Muscle of arm (tissue), 12 donors: ENCODE measurements around the gene SETD1B. TPM values are rescaled to one million over a fixed set of nuclear protein-coding genes. Genes with fewer than 3 reads are reported as not detected.
"Not testable (repeated sequence)": the region's sequence is repeated elsewhere in the genome, so short reads cannot be mapped to it uniquely, and the experiment has no call there.

Experiments
- DNase-seq: peaks from one replicate; pipeline ENCODE4 v3.0.0-alpha.2; 2013
- polyA plus RNA-seq, 12 donors: library from polyadenylated mRNA; unstranded; fragments of 120-200 nt; gene quantifications; one replicate each; pipeline ENCODE4 v1.2.1, GENCODE V29; 2013; ENCODE audit not compliant: insufficient read length in 12 of 12

Gene SETD1B
- polyA plus RNA-seq, 12 donors, result 6.7 to 20.2 (median 8.1) TPM; not detected in 1

DNA sequence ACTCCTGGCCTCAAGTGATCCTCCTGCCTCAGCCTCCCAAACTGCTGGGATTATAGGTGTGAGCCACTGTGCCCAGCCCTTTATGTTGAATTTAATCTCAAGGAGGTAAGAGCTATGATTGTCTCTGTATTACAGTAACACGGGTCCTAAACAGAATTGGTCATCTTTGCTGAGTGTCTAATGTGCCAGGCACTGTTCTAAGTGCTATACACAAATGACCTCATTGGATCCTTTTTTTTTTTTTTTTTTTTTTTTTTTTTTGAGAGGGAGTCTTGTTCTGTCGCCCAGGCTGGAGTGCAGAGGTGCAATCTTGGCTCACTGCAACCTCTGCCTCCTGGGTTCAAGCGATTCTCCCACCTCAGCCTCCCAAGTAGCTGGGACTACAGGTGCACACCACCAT is 48.6 kb downstream of the SETD1B start:
- DNase-seq, result not testable (repeated sequence)

DNA sequence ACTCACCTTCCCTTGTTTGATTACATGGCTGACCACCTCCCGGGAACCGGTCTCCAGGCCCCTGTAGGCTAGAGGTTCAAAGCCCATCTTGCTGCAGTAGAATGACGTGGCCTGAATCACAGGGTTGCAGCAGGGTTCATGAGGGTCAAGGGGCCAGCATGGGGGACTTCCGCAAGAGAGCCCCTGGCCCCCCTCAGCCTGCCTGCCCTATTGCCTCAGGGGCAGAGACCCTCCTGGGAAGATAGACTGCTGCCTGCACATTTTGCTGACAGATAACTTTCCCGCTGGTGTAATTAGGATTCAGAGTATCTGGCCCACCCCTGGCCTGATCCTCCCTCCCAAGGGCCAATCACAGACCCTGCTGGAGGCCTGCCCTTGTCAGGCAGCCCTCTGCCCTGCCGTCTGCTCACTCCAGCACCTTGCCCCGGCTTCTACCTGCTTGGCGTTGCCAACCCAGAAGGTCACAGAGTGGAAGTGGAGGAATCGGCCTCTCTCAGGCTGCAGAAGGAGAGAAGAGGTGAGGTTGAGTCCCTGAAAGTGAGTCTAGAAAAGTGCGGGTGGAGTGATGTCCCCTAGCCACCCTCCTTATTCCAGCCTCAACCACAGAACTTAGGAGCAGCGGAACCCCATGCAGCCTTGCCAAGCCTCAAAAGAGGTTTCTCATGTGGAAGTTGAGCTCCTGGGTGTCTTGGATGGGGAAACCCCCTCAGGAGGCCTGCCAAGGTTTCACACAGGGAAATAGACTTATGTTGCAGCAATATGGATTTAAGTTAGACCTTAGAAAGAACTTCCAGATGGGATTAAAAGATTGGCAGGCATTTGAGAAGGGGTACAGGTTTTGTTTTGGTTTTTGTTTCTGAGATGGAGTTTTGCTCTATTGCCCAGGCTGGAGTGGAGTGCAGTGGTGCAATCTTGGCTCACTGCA is 53.8 kb downstream of the SETD1B start:
- no peak for DNase-seq

DNA sequence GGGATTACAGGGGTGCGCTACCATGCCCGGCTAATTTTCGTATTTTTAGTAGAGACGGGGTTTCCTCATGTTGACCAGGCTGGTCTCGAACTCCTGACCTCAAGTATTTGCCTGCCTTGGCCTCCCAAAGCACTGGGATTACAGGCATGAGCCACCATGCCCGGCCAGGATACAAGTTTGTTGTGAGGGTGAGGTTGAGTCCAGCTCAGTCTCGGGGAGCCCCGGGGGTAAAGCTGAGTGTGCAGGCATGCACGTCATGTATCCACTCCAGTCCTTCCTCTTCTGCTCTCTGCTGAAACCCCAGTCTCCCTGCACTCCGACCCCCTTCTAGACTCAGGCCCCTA is 54.5 kb downstream of the SETD1B start:
- no peak for DNase-seq

DNA sequence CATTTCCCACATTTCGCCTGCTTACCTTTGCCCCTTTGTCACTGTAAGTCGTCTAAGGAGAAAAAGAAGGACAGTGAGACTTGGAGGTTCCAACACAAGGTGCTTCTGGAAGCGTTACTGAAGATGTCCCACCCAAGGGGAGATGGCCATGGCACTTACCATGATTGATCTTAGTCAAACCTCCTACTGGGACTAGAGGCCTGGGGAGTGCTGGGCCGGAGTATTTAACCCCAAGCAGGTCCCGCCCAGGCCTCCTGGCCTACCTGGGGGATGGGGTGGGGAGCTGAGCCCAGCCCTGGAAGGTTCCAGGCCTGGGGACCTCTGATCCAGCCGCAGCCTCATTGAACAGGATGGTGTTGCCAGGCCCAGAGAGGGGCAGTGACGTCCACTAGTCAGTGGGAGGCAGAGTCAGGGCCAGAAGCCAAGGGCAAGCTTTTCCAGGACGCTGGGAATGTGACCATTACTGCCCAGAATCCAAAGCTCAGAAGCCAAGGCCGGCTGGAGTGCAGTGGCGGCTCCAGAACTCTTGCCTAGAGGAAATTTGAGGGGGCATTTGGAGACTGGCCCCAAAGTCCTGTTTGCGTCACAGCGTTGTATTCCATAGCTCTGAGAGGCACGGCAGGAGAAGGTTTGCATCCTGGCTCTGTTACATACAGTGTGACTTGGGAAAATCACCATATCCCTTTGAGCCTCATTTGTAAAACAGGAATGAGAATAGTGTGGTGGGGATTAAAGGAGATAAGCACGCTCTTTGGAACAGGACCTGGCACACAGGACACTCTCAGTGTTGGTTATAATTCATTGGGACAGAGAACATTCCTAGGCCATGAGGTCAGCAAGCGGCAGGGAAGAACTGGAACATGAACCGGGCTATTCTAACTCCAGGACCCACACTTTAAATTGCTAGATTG is 55.1 kb downstream of the SETD1B start, which contains the start of gene HPD:
Gene HPD (minus strand): TSS at position 198 of the 911 bp plus-strand sequence. CDS start 36 bp downstream, at position 162.
- DNase-seq, result peak; percentile 43

DNA sequence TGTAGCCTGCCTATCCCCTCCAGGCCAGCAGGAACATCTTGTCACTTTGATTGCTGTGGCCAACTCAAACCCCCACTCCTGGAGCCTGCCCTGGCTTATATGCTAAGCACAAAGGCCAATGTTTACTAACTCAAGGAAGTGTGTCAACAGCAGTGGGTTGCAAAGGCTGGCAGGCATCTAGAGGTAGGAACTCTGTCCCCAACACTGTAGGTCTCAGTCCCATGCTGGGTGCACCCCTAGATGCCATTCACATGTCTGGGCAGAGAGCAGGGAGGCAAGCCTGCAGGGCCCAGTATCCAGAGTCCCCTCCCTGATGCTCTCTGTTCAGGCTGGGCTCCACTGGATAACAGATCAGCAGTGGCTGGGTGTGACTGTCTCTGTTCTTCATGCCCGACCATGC is 56.4 kb downstream of the SETD1B start:
- no peak for DNase-seq

DNA sequence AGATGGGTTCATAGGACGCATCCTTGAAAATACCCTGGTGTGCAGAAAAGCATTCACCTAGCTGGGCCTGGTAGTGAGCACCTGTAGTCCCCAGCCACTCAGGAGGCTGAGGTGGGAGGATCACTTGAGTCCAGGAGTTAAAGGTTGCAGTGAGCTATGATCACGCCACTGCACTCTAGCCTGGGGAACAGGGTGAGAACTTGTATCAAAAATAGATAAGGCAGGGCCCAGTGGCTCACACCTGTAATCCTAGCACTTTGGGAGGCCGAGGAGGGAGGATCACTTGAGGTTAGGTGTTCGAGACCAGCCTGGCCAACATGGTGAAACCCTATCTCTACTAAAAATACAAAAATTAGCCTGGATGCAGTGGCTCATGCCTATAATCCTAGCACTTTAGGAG is 56.9 kb downstream of the SETD1B start:
- DNase-seq, result not testable (repeated sequence)

DNA sequence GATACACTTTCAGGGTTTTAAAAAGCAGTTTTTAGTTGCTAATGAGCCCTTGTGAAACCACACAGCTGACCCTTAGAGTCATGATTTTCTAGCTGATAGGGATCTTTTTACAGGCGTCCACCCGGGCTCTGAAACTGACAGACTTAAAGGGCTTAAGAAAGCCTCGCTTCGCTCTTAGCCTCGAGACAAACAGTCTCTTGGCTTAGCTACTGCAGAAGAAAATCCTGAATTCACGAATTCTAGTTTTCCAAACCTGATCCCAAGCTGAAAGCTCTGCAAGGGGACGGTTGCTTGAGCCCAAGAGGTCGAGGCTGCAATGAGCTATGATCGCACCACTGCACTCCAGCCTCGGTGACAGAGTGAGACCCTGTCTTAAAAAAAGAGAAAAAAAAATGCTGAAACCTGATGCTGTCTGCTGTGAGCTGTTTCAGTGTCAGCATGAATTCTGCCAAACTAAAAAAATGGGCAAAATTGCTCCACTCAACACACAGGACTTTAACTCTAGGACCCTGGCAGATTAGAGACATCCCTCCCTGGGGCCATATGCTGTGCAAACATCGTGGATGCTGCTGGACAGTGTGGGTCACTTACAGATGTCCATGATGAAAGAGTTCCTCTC is 57.9 kb downstream of the SETD1B start:
- no peak for DNase-seq

DNA sequence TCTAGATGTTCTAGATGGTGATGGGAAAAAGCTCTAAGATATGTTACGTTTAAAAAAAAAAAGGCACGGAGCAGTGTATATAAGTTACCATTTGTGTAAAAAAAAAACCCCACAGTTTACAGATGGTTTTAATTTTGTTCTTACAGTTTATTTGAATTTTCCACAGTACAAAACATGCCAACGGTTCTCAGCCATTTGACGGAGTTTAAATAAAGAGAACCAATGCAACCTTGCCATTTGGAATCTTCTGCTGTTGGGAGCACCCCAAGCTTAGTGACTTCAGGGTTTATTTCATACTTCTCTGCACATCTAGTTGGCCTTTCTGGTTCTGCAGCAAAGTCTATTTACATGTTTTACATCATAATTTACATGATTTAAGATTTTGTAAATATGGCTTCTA is 62.5 kb downstream of the SETD1B start:
- peak; percentile 32 for DNase-seq

DNA sequence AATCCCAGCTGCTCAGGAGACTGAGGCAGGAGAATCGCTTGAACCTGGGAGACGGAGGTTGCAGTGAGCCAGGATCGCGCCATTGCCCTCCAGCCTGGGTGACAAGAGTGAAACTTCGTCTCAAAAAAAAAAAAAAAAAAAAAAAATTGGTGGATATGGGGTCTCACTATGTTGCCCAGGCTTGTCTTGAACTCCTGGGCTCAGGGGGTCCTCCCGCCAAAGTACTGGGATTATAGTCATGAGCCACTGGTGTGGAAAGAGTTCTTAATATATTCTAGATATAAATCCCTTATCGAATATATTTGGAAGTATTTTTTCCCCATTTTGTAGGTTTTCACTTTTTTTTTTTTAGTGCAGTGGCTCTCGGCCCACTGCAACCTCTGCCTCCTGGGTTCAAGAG is 65.4 kb downstream of the SETD1B start:
- DNase-seq, result not testable (repeated sequence)

DNA sequence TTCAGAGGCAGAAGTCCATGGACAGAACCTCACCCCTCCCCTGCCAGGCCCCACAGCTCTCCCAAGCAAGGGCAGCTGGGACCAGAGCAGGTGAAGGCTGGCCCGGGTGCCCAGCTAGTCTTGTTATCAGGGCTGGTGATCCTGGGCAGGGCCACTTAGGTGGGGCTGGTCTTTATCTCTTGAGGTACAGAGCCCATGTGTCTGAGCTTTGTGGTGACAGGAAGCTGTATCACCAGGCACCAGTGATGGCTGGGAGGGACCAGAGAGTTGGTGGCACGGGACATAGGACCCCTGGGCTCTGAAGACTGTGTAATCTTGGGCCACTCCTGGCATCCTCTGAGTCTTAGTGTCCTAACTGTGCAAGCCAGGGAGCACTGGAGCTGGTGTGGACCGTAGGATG is 67.7 kb downstream of the SETD1B start:
- DNase-seq, result no peak

DNA sequence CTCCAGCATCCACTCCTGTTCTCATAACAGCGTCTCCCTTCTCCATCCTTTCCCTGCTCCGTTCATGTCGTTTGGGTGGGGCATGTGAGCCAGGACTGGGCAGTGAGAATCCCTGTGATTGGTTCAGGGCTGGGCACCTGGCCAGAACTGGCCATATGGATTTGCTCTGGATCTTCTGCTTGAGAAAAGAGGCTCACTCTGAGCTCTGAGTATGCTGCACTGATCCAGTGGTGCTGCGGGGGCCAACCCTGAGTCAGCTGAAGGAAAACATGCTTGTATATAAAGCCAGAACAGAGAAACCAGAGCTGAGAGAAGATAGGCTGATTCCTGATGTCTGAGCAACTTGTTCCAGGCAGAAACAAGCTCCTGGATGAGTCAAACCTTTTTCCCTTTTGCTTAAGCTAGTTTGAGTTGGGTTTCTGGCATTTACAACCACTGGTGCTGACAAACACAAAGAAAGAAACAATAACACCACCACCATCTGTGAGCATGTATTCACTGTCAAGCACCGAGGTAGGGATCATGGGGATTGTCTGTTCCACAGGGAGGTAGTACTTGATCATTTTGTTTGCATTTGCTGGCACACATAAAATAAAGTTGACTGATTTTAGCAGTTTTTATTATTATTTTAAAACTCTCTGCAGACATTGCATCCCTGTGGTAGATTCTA is 68.9 kb downstream of the SETD1B start:
- peak; percentile 71 for DNase-seq

DNA sequence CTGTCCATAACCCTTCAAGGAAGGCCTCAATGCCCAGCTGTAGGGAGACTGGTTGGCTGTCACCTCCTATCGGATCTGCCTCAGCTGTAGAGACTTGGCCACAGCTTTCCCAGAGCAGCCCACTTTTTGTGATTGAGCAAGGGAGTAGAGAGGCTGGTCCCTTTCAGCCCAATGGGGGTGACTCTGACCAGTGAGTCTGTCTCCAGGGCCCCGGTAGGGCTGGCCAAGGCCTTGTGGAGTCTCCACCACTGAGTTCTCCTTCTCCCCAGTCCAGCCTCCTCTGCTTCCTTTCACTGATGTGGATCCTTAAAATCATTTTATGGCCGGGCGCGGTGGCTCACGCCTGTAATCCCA is 69.4 kb downstream of the SETD1B start:
- DNase-seq, result no peak

DNA sequence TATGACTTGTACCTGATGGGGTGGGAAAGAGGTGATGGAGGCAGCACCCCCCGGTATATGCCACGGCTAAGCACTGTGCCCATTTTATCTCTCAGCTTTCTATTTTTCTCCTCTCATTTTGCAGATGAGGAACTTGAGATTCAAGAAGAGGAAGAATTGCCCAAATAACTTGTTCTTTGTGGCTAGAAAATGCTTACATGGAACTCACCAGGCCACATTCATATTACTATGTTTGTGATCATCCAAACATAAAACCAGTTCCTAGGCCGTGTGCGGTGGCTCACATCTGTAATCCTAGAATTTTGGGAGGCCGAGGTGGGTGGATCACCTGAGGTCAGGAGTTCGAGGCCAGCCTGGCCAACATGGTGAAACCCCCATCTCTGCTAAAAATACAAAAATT is 70.3 kb downstream of the SETD1B start:
- DNase-seq, result no peak

DNA sequence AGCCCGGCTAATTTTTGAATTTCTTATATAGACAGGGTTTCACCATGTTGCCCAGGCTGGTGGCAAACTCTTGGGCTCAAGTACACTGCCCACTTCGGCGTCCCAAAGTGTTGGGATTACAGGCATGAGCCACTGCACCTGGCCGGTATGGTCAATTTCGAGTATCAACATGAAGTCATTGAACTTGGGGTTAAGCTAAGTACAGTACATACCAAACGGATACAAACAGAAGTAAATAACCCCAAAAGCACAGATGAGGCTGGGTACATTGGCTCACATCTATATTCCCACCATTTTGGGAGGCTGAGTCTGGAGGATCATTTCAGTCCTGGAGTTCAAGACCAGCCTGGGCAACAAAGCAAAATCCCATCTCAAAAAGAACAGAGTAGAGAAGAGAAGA is 71.8 kb downstream of the SETD1B start:
- DNase-seq, result no peak

DNA sequence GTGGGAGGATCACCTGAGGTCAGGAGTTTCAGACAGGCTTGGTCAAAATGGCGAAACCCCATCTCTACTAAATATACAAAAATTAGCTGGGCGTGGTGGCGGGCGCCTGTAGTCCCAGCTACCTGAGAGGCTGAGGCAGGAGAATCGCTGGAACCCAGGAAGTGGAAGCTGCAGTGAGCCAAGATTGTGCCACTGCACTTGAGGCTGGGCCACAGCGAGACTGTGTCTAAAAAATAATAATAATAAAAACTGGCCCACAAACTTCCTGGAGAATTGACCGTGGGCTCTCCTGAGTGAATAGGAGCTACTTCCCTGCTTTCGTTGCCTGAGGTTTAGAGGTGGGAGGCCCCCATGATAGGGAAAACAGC is 72.3 kb downstream of the SETD1B start:
- DNase-seq, result not testable (repeated sequence)

Other genes starting within 250 kb of the SETD1B start
- gene KDM2B, start 223.0 kb upstream of the SETD1B start, polyA plus RNA-seq, result 10 to 100 TPM in 11 of 12 donors, not detected in 1; 14.0 to 39.3 (median 24.8) TPM
- gene ORAI1, start 177.5 kb upstream of the SETD1B start, polyA plus RNA-seq, result 10 to 100 TPM in 11 of 12 donors, not detected in 1; 24.7 to 58.2 (median 31.6) TPM
- 1 to 10 TPM in 1 of 12 donors, under 1 TPM in 9, not detected in 2; 0.08 to 2.2 (median 0.27) TPM for gene MORN3, start 134.4 kb upstream of the SETD1B start, polyA plus RNA-seq
- gene TMEM120B, start 91.3 kb upstream of the SETD1B start, polyA plus RNA-seq, result 10 to 100 TPM in 11 of 12 donors, not detected in 1; 11.1 to 29.8 (median 19.1) TPM
- gene RHOF, start 10.3 kb upstream of the SETD1B start, polyA plus RNA-seq, result 10 to 100 TPM in 1 of 12 donors, 1 to 10 TPM in 9, under 1 TPM in 1, not detected in 1; 0.43 to 23.3 (median 1.6) TPM
- under 1 TPM in 5 of 12 donors, not detected in 7; 0.13 to 0.67 (median 0.22) TPM for gene HPD, start 54.9 kb downstream of the SETD1B start, polyA plus RNA-seq
- gene PSMD9, start 84.8 kb downstream of the SETD1B start, polyA plus RNA-seq, result 10 to 100 TPM in 11 of 12 donors, not detected in 1; 34.6 to 46.5 (median 41.9) TPM
- 1 to 10 TPM in 7 of 12 donors, under 1 TPM in 3, not detected in 2; 0.57 to 2.2 (median 1.2) TPM for gene CFAP251, start 114.6 kb downstream of the SETD1B start, polyA plus RNA-seq
- gene BCL7A, start 217.9 kb downstream of the SETD1B start, polyA plus RNA-seq, result 10 to 100 TPM in 11 of 12 donors, not detected in 1; 13.0 to 22.2 (median 15.7) TPM